K562 (cell line): ENCODE results near the gene EPB41L2. TPM values are rescaled to one million over a fixed set of nuclear protein-coding genes. Genes with fewer than 3 reads are reported as not detected.

Experiments
- ATAC-seq: fragments of 200-7000 bp; cut with Tn5 transposase; 3 replicates; pipeline ENCODE4 v1.9.1; 2020; ENCODE audit warnings: moderate library complexity
- BruUV-seq: library from RNA; stranded (reverse); fragments of 400-500 nt; replicated peaks from 2 replicates; lab custom pipeline; 2021; lab: Mats Ljungman, UMichigan
- CTCF ChIA-PET: fragments of 300-600 bp; formaldehyde crosslinking; extraction: SDS; loops from one replicate; lab custom pipeline; 2021; ENCODE audit warnings: low intra/inter-chr PET ratio; lab: Yijun Ruan, JAX
- POLR2A ChIA-PET: fragments of 300-600, 350-650 bp; sonication (Branson Sonifier 250); formaldehyde crosslinking; extraction: SDS; loops from one replicate; lab custom pipeline; 2021; ENCODE audit warnings: antibody characterized with exemption, inconsistent platforms; lab: Yijun Ruan, JAX
- DNase-seq, 4 experiments: peaks; one replicate each; pipeline versions ENCODE4 v3.0.0 to v3.0.0-alpha.2; 2011 to 2018; ENCODE audit warnings: low spot score in 3 of 4, mixed read lengths in 3 of 4; ENCODE audit errors: extremely low read depth in 1 of 4
- FAIRE-seq: peaks from 2 replicates; lab custom pipeline; 2011; peaks lifted over from hg19 to GRCh38; lab: Jason Lieb, UNC
- H2AFZ ChIP-seq: 2 replicates; pipeline ENCODE4 v1.6.0; 2011; ENCODE audit warnings: low read depth, low read length, control low read depth, inconsistent platforms
- H3K27ac ChIP-seq: fragments of 200-600 bp; 3 replicates; pipeline ENCODE4 v1.8.0; 2011; ENCODE audit warnings: low read depth, mild to moderate bottlenecking, control low read depth, inconsistent platforms, low read length, moderate library complexity, mixed read lengths; ENCODE audit errors: extremely low read depth
- H3K27me3 ChIP-seq, 2 experiments: fragments of 300-600 bp in 1 of 2; 2 replicates in 1 of 2; 3 replicates in 1 of 2; pipeline versions ENCODE4 v1.6.0 to v1.8.0; 2011; ENCODE audit warnings: inconsistent platforms in 2 of 2, low read length in 2 of 2, mild to moderate bottlenecking in 1 of 2, mixed read lengths in 1 of 2, moderate library complexity in 1 of 2; ENCODE audit not compliant: control insufficient read depth in 2 of 2, insufficient read depth in 2 of 2
- H3K36me3 ChIP-seq: fragments of 300-600 bp; 3 replicates; pipeline ENCODE4 v1.8.0; 2011; ENCODE audit warnings: mild to moderate bottlenecking, low read length, inconsistent platforms; ENCODE audit not compliant: control insufficient read depth, insufficient read depth
- H3K4me1 ChIP-seq, 2 experiments: fragments of 200-600 bp in 1 of 2; replicated peaks in 1 of 2; 2 replicates in 1 of 2; 3 replicates in 1 of 2; pipeline versions ENCODE4 v1.5.1 to v1.8.0; 2011; ENCODE audit warnings: inconsistent platforms in 2 of 2, low read length in 2 of 2, mild to moderate bottlenecking in 1 of 2, mixed read lengths in 1 of 2, moderate library complexity in 1 of 2; ENCODE audit not compliant: control insufficient read depth in 2 of 2, insufficient read depth in 2 of 2
- H3K4me2 ChIP-seq: 2 replicates; pipeline ENCODE4 v1.6.1; 2011; ENCODE audit warnings: low read length, control low read depth, inconsistent platforms, mixed read lengths; ENCODE audit not compliant: insufficient read depth
- H3K4me3 ChIP-seq: fragments of 200-600 bp; sonication (generic), shearing (Covaris generic); 2 replicates; pipeline ENCODE4 v1.5.1; 2016; ENCODE audit warnings: control low read depth, inconsistent platforms
- H3K79me2 ChIP-seq: fragments of 200-600 bp; 3 replicates; pipeline ENCODE4 v1.8.0; 2011; ENCODE audit warnings: low read length, inconsistent platforms; ENCODE audit not compliant: control insufficient read depth, insufficient read depth
- H3K9ac ChIP-seq, 2 experiments: 2 replicates each; pipeline versions ENCODE4 v1.6.0 to v1.6.1; 2011; ENCODE audit warnings: low read depth in 2 of 2, low read length in 2 of 2, control low read depth in 1 of 2, inconsistent platforms in 1 of 2, mild to moderate bottlenecking in 1 of 2, mixed read lengths in 1 of 2; ENCODE audit not compliant: insufficient read depth in 1 of 2
- H3K9me1 ChIP-seq: one replicate; pipeline ENCODE4 v1.6.0; 2011; ENCODE audit warnings: inconsistent platforms, mild to moderate bottlenecking, low read length, moderate library complexity; ENCODE audit not compliant: control insufficient read depth, insufficient read depth
- H3K9me3 ChIP-seq: replicated peaks from 2 replicates; pipeline ENCODE4 v1.5.1; 2011; ENCODE audit warnings: low read depth, low read length, inconsistent platforms; ENCODE audit not compliant: control insufficient read depth, insufficient read depth
- H4K20me1 ChIP-seq: replicated peaks from 2 replicates; pipeline ENCODE4 v1.6.1; 2011; ENCODE audit warnings: low read length, inconsistent platforms, mixed read lengths; ENCODE audit not compliant: control insufficient read depth, insufficient read depth
- CBFA2T3 ChIP-seq: fragments of 450-650 bp; IDR thresholded peaks from 2 replicates; pipeline ENCODE4 v1.6.1; 2017
- CXXC5 ChIP-seq: fragments of 250-450 bp; sonication (Bioruptor Pico); IDR thresholded peaks from 2 replicates; pipeline ENCODE4 v1.8.0; 2022; ENCODE audit warnings: inconsistent platforms, mild to moderate bottlenecking, moderate library complexity
- E2F3 ChIP-seq: fragments of 250-450 bp; sonication (Bioruptor Pico); IDR thresholded peaks from 2 replicates; pipeline ENCODE4 v1.4.0; 2020; ENCODE audit warnings: mild to moderate bottlenecking
- GABPA ChIP-seq: fragments of 200-800 bp; sonication (Bioruptor generic); conservative IDR thresholded peaks from 2 replicates; pipeline ENCODE4 v1.6.1; 2016; ENCODE audit warnings: low read depth, missing genetic modification characterization, missing compliant biosample characterization
- NCOA4 ChIP-seq: fragments of 450-650 bp; IDR thresholded peaks from 2 replicates; pipeline ENCODE4 v1.6.1; 2018; ENCODE audit warnings: mild to moderate bottlenecking; ENCODE audit not compliant: partially characterized antibody
- RBM17 ChIP-seq: fragments of 200-400 bp; formaldehyde crosslinking; IDR thresholded peaks from 2 replicates; pipeline ENCODE4 v1.6.1; 2017; ENCODE audit warnings: low read depth, mild to moderate bottlenecking, low read length, borderline replicate concordance
- RUNX1 ChIP-seq: sonication (generic); IDR thresholded peaks from 2 replicates; pipeline ENCODE4 v1.6.1; 2016; ENCODE audit warnings: antibody characterized with exemption, low read depth
- SMAD4 ChIP-seq: fragments of 250-450 bp; sonication (Bioruptor Pico); conservative IDR thresholded peaks from 2 replicates; pipeline ENCODE4 v1.8.0; 2021; ENCODE audit warnings: inconsistent platforms, mild to moderate bottlenecking, moderate library complexity
- TEAD4 ChIP-seq, 2 experiments: sonication (generic) in 1 of 2; formaldehyde crosslinking in 1 of 2; IDR thresholded peaks; 2 replicates each; pipeline versions ENCODE4 v1.6.1 to v1.8.0; 2012 to 2022; ENCODE audit warnings: borderline replicate concordance in 1 of 2, inconsistent platforms in 1 of 2, low read length in 1 of 2, mild to moderate bottlenecking in 1 of 2, missing genetic modification reagents in 1 of 2
- ZNF165 ChIP-seq: fragments of 250-450 bp; sonication (Bioruptor Pico); IDR thresholded peaks from 2 replicates; pipeline ENCODE4 v1.4.0; 2020; ENCODE audit warnings: borderline replicate concordance
- ZNF436 ChIP-seq: fragments of 250-450, 450-650 bp; sonication (Bioruptor Pico); formaldehyde crosslinking; IDR thresholded peaks from 2 replicates; pipeline ENCODE4 v1.7.0; 2020; ENCODE audit warnings: mild to moderate bottlenecking
- WGBS: fragments of 100-300 bp; shearing (Covaris generic); methylation state at CpG from one replicate; pipeline ENCODE4 v1.1.6; 2016; ENCODE audit warnings: low coverage, mixed read lengths; ENCODE audit not compliant: insufficient coverage; ENCODE audit errors: missing lambda C conversion rate; 5-methylcytosine and 5-hydroxymethylcytosine counted together
- in situ Hi-C: fragments of 300-500 bp; cut with MboI; formaldehyde crosslinking; loops from 4 replicates; pipeline ENCODE4 v1.15.0; 2018; ENCODE audit warnings: inconsistent platforms, mixed read lengths
- intact Hi-C: fragments of 100-400 bp; cut with micrococcal nuclease; formaldehyde crosslinking; loops from 2 replicates; pipeline ENCODE4 v1.14.2; 2022
- polyA plus RNA-seq, 8 experiments: library from polyadenylated mRNA; depleted of rRNA in 4 of 8; stranded (reverse) in 5 of 8; unstranded in 3 of 8; fragments of >200 nt; fragmentation: Nextera tagmentation in 2 of 8; fragmentation: Illumina TruSeq in 1 of 8; extraction: Ambion mirVana in 2 of 8; extraction: Trizol in 1 of 8; gene quantifications; 2 replicates each; pipeline versions ENCODE4 v1.2.1 to v1.2.3, GENCODE V29; 2011 to 2014; ENCODE audit warnings: inconsistent platforms in 1 of 8, missing spikeins in 1 of 8
- total RNA-seq, 7 experiments: library from RNA; depleted of rRNA in 6 of 7; stranded (reverse); fragments of >200 nt in 6 of 7; fragmentation: Illumina TruSeq in 2 of 7; extraction: Trizol in 2 of 7; gene quantifications; 2 replicates each; pipeline versions ENCODE4 v1.2.1 to v1.2.3, GENCODE V29; 2011 to 2021; ENCODE audit warnings: low replicate concordance in 1 of 7
- TF ChIP-seq, protein P1 (sequence below): fragments of 250-450 bp; sonication (Bioruptor Pico); IDR thresholded peaks from 2 replicates; pipeline ENCODE4 v1.5.0; 2021
- TF ChIP-seq, protein P2 (sequence below): sonication (generic); formaldehyde crosslinking; IDR thresholded peaks from 2 replicates; pipeline ENCODE4 v1.8.0; 2022; ENCODE audit warnings: mild to moderate bottlenecking, low read depth, missing genetic modification reagents
- TF ChIP-seq, protein P3 (sequence below): fragments of 250-450 bp; sonication (Bioruptor Pico); IDR thresholded peaks from 2 replicates; pipeline ENCODE4 v1.8.0; 2021; ENCODE audit warnings: moderate library complexity, mild to moderate bottlenecking, inconsistent platforms

The EPB41L2 gene
- total and polyA plus RNA-seq, 9 of the 15 experiments (the other 6 are each of a cell fraction or from before 2014, with no cell fraction given), result 5.1 to 53.6 (median 25.0) TPM

DNA sequence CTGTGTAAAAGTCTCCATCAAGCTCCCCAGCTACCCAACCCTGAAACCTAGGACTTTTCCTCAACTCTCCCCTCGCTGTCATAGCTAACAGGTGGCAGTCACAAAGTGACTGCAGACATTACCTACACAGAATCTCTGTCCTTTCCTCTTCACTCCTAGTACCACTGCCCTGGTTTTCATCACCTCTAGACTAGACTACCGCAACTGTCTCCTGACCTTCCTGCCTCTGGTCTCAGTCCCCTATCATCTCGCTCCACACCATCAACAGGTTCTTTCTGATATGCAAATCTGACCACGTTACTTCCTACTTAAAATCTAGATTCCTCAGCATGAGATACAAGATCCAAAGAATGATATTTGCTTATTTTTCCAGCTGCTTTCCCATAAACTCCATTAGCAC is 142.1 kb downstream of the EPB41L2 start:
- peak; percentile 72; the same call in 1 of the 2 replicates for TF ChIP-seq SMAD4 (CRISPR knock-in tag)
- no peak for TF ChIP-seq GABPA
- TF ChIP-seq ZNF436, result no peak
- peak; percentile 10; the same call in 1 of the 2 replicates for TF ChIP-seq TEAD4 (IDR thresholded peaks at IDR 0.05; ENCODE audit: low read length)
- no peak for TF ChIP-seq TEAD4 (CRISPR knock-in tag; IDR thresholded peaks at IDR 0.05; ENCODE audit: borderline replicate concordance)
- TF ChIP-seq CBFA2T3, result peak; percentile 25; the same call in 1 of the 2 replicates

DNA sequence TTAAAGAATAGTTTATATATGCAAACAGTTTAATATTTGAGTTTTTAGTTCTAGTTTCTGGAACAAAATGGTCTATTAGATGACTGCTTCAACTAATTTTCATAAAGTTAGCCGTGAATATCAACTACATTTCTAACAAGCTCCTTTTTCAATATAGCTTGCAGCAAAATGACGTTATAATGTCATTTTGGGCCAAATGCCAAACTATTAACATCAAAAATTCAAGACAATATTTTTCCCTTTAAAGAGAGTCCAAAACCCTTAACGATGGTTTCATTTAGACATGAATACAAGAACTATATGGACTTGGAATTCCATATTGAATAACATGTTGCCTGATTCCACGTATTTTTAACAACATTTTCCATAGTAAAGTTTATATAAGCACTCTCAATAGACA is 144.9 kb downstream of the EPB41L2 start:
- in situ Hi-C loops, result no loop called here
- no TSS peak for BruUV-seq
- POLR2A ChIA-PET, result no interaction called here
- TF ChIP-seq RBM17 (no peak), CXXC5 (CRISPR knock-in tag) (no peak), ZNF165 (CRISPR knock-in tag) (no peak), NCOA4 (no peak), RUNX1 (no peak), E2F3 (CRISPR knock-in tag) (no peak)
- TF ChIP-seq, protein P1, sequence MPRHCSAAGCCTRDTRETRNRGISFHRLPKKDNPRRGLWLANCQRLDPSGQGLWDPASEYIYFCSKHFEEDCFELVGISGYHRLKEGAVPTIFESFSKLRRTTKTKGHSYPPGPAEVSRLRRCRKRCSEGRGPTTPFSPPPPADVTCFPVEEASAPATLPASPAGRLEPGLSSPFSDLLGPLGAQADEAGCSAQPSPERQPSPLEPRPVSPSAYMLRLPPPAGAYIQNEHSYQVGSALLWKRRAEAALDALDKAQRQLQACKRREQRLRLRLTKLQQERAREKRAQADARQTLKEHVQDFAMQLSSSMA (CRISPR knock-in tag), result no peak
- TF ChIP-seq, protein P2, sequence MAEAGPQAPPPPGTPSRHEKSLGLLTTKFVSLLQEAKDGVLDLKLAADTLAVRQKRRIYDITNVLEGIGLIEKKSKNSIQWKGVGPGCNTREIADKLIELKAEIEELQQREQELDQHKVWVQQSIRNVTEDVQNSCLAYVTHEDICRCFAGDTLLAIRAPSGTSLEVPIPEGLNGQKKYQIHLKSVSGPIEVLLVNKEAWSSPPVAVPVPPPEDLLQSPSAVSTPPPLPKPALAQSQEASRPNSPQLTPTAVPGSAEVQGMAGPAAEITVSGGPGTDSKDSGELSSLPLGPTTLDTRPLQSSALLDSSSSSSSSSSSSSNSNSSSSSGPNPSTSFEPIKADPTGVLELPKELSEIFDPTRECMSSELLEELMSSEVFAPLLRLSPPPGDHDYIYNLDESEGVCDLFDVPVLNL, result no peak
- TF ChIP-seq, protein P3, sequence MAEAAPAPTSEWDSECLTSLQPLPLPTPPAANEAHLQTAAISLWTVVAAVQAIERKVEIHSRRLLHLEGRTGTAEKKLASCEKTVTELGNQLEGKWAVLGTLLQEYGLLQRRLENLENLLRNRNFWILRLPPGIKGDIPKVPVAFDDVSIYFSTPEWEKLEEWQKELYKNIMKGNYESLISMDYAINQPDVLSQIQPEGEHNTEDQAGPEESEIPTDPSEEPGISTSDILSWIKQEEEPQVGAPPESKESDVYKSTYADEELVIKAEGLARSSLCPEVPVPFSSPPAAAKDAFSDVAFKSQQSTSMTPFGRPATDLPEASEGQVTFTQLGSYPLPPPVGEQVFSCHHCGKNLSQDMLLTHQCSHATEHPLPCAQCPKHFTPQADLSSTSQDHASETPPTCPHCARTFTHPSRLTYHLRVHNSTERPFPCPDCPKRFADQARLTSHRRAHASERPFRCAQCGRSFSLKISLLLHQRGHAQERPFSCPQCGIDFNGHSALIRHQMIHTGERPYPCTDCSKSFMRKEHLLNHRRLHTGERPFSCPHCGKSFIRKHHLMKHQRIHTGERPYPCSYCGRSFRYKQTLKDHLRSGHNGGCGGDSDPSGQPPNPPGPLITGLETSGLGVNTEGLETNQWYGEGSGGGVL (CRISPR knock-in tag), result no peak

More for the DNA sequence above, 142.1 kb downstream of the EPB41L2 start:
- Histone ChIP-seq H3K4me1 (no peaks in the 10 kb centered on the region), H3K27me3 (no peaks in the 10 kb centered on the region), H3K36me3 (no peaks in the 10 kb centered on the region), H3K27ac (no peak overlapping the region), H4K20me1 (no peaks in the 10 kb centered on the region), H3K9me1 (no peaks in the 10 kb centered on the region), H2AFZ (no peak overlapping the region), H3K4me3 (no peak overlapping the region), H3K79me2 (no peaks in the 10 kb centered on the region), H3K4me2 (no peak overlapping the region), H3K9ac (no peak overlapping the region), H3K9me3 (no peaks in the 10 kb centered on the region)
- no TSS peak for BruUV-seq
- ChIA-PET POLR2A (no interaction called here), CTCF (no interaction called here)
- DNase-seq (no peak), ATAC-seq (no peak), FAIRE-seq (no peak)
- in situ Hi-C loops, result no loop called here
- WGBS, result 15% methylated on average over 4 of the region's 4 CpGs
- intact Hi-C loops, result no loop called here

More for the DNA sequence above, 144.9 kb downstream of the EPB41L2 start:
- Histone ChIP-seq H3K4me3 (no peak overlapping the region), H3K36me3 (no peaks in the 10 kb centered on the region), H3K79me2 (no peaks in the 10 kb centered on the region), H3K9me1 (no peaks in the 10 kb centered on the region), H4K20me1 (no peaks in the 10 kb centered on the region), H3K9me3 (no peaks in the 10 kb centered on the region), H3K27ac (no peak overlapping the region), H3K4me1 (no peaks in the 10 kb centered on the region), H3K4me2 (no peak overlapping the region), H2AFZ (no peak overlapping the region), H3K9ac (no peak overlapping the region), H3K27me3 (no peaks in the 10 kb centered on the region)
- DNase-seq, result no peak
- no peak for FAIRE-seq
- CTCF ChIA-PET, result no interaction called here
- 44% methylated on average over 4 of the region's 4 CpGs for WGBS
- ATAC-seq, result no peak
- intact Hi-C loops, result no loop called here
